Sigmoid colon (tissue), 7 donors: Measurements from ENCODE around the gene GPC5. TPM values are rescaled to one million over a fixed set of nuclear protein-coding genes. Genes with fewer than 3 reads are reported as not detected.

Source experiments
- DNase-seq: peaks from one replicate; pipeline ENCODE4 v3.0.0-alpha.2; 2019
- H3K27ac ChIP-seq, 4 donors: fragments of 200-600 bp; sonication (generic); one replicate each; pipeline ENCODE4 v1.5.1; 2016 to 2019; ENCODE audit warnings: mild to moderate bottlenecking in 1 of 4
- H3K27me3 ChIP-seq, 3 donors: fragments of 200-600 bp; sonication (generic); one replicate each; pipeline ENCODE4 v1.5.1; 2019; ENCODE audit warnings: mild to moderate bottlenecking in 1 of 3
- H3K36me3 ChIP-seq, 4 donors: fragments of 200-600 bp; sonication (generic); one replicate each; pipeline ENCODE4 v1.5.1; 2016 to 2019
- H3K4me1 ChIP-seq, 4 donors: fragments of 200-600 bp; sonication (generic); one replicate each; pipeline ENCODE4 v1.5.1; 2017 to 2019
- H3K4me3 ChIP-seq, 4 donors: fragments of 200-600 bp; sonication (generic); one replicate each; pipeline ENCODE4 v1.5.1; 2017 to 2019; ENCODE audit warnings: mild to moderate bottlenecking in 2 of 4, moderate library complexity in 1 of 4
- H3K9me3 ChIP-seq, 4 donors: fragments of 200-600 bp in 3 of 4; sonication (generic) in 3 of 4; one replicate each; pipeline versions ENCODE4 v1.5.1 to v1.6.1; 2013 to 2019
- CTCF ChIP-seq, 4 experiments: fragments of 450-650 bp in 3 of 4; fragments of 200-600 bp in 1 of 4; IDR thresholded peaks; one replicate each; pipeline ENCODE4 v1.5.1; 2016 to 2019; ENCODE audit warnings: antibody characterized with exemption in 4 of 4, mild to moderate bottlenecking in 3 of 4, moderate library complexity in 2 of 4
- EP300 ChIP-seq, 4 donors: sonication (generic); formaldehyde crosslinking; IDR thresholded peaks; one replicate each; pipeline ENCODE4 v1.6.1; 2017; ENCODE audit warnings: antibody characterized with exemption in 4 of 4
- POLR2A ChIP-seq, 2 donors: fragments of 450-650 bp; IDR thresholded peaks; one replicate each; pipeline ENCODE4 v1.6.1; 2016; ENCODE audit warnings: antibody characterized with exemption in 2 of 2, mild to moderate bottlenecking in 2 of 2, moderate library complexity in 2 of 2
- POLR2AphosphoS5 ChIP-seq, 4 donors: sonication (generic); formaldehyde crosslinking; IDR thresholded peaks; one replicate each; pipeline ENCODE4 v1.6.1; 2017; ENCODE audit warnings: antibody characterized with exemption in 4 of 4
- WGBS, 2 donors: extraction: QIAGEN DNeasy Blood & Tissue Kit; methylation state at CpG; one replicate each; pipeline ENCODE4 v1.1.7; 2013; 5-methylcytosine and 5-hydroxymethylcytosine counted together
- intact Hi-C: fragments of 100-400 bp; cut with DNase I; formaldehyde crosslinking; loops from one replicate; pipeline ENCODE4 v1.15.1; 2023
- polyA plus RNA-seq, 3 donors: library from polyadenylated mRNA; stranded (reverse); fragments of 200-250 nt; gene quantifications; one replicate each; pipeline ENCODE4 v1.2.3, GENCODE V29; 2013
- total RNA-seq, 4 donors: library from RNA; depleted of rRNA; stranded (reverse); fragments of >200 nt; gene quantifications; one replicate each; pipeline ENCODE4 v1.1.0, GENCODE V29; 2016
- donor health status: healthy with polysubstance abuse.
- donor health status: Bipolar disorder and iron deficiency.
- donor health status: healthy.

The GPC5 gene
- total and polyA plus RNA-seq, 7 donors = 0.39 to 3.9 (median 2.9) TPM; not detected in 2

- no peak for TF ChIP-seq EP300 (IDR thresholded peaks at IDR 0.05)
- TF ChIP-seq POLR2A (IDR thresholded peaks at IDR 0.05) = no peak
- TF ChIP-seq POLR2AphosphoS5 (IDR thresholded peaks at IDR 0.05) = no peak
- TF ChIP-seq CTCF (IDR thresholded peaks at IDR 0.05) = no peak
- intact Hi-C loops = no loop called here
- Histone ChIP-seq H3K27ac (no peak overlapping the region), H3K4me3 (no peak overlapping the region), H3K4me1 (no peaks in the 10 kb centered on the region), H3K36me3 (no peaks in the 10 kb centered on the region), H3K27me3 (no peaks in the 10 kb centered on the region), H3K9me3 (no peaks in the 10 kb centered on the region)
- DNase-seq = no peak
- WGBS, 2 donors = 75 to 85% methylated on average over 3 of the region's 3 CpGs
Measured at GRCh38 chr13:91632086-91632485, 233.7 kb downstream of the GPC5 start.

- H3K27ac ChIP-seq = no peak overlapping the region
- no peaks in the 10 kb centered on the region for H3K9me3 ChIP-seq
- no peak overlapping the region for H3K4me3 ChIP-seq
- no peaks in the 10 kb centered on the region for H3K36me3 ChIP-seq
- intact Hi-C loops = no loop called here
- no peaks in the 10 kb centered on the region for H3K27me3 ChIP-seq
- no peak for TF ChIP-seq POLR2AphosphoS5 (IDR thresholded peaks at IDR 0.05)
- TF ChIP-seq CTCF (IDR thresholded peaks at IDR 0.05) = no peak
- no peak for TF ChIP-seq EP300 (IDR thresholded peaks at IDR 0.05)
- TF ChIP-seq POLR2A (IDR thresholded peaks at IDR 0.05) = no peak
- WGBS, 2 donors = 86 to 87% methylated on average over 5 of the region's 5 CpGs
- DNase-seq = no peak
- H3K4me1 ChIP-seq = no peaks in the 10 kb centered on the region
Measured at GRCh38 chr13:91639330-91639729, 240.9 kb downstream of the GPC5 start.

- no peak for DNase-seq
- H3K27ac ChIP-seq = no peak overlapping the region
- intact Hi-C loops = no loop called here
- H3K4me1 ChIP-seq = peaks cover 0 to 10% (median 3%) of the 10 kb centered on the region in 4 donors
- H3K4me3 ChIP-seq = no peak overlapping the region
- no peaks in the 10 kb centered on the region for H3K36me3 ChIP-seq
- no peaks in the 10 kb centered on the region for H3K27me3 ChIP-seq
- 90 to 92% methylated on average over 2 of the region's 2 CpGs for WGBS, 2 donors
- H3K9me3 ChIP-seq = no peaks in the 10 kb centered on the region
- TF ChIP-seq CTCF (IDR thresholded peaks at IDR 0.05) (no peak), POLR2A (IDR thresholded peaks at IDR 0.05) (no peak), POLR2AphosphoS5 (IDR thresholded peaks at IDR 0.05) (no peak), EP300 (IDR thresholded peaks at IDR 0.05) (no peak)
Measured at GRCh38 chr13:91643394-91643793, 245.0 kb downstream of the GPC5 start.

- Histone ChIP-seq H3K4me1 (peaks cover 0 to 10% (median 3%) of the 10 kb centered on the region in 4 donors), H3K9me3 (no peaks in the 10 kb centered on the region), H3K4me3 (no peak overlapping the region), H3K36me3 (no peaks in the 10 kb centered on the region), H3K27me3 (no peaks in the 10 kb centered on the region), H3K27ac (no peak overlapping the region)
- intact Hi-C loops = no loop called here
- no peak for TF ChIP-seq POLR2A (IDR thresholded peaks at IDR 0.05)
- TF ChIP-seq POLR2AphosphoS5 (IDR thresholded peaks at IDR 0.05) = no peak
- no peak for TF ChIP-seq EP300 (IDR thresholded peaks at IDR 0.05)
- no peak for TF ChIP-seq CTCF (IDR thresholded peaks at IDR 0.05)
- no peak for DNase-seq
Measured at GRCh38 chr13:91644806-91645205, 246.4 kb downstream of the GPC5 start.

GRCh38 chr13:91647361-91647990 is 249.1 kb downstream of the GPC5 start:
- peaks cover 0 to 10% (median 3%) of the 10 kb centered on the region in 4 donors for H3K4me1 ChIP-seq
- H3K9me3 ChIP-seq = no peaks in the 10 kb centered on the region
- no peak for DNase-seq
- WGBS, 2 donors = 40 to 47% methylated on average over 3 of the region's 3 CpGs
- H3K27ac ChIP-seq = no peak overlapping the region
- intact Hi-C loops = no loop called here
- no peak for TF ChIP-seq POLR2AphosphoS5 (IDR thresholded peaks at IDR 0.05)
- TF ChIP-seq CTCF (IDR thresholded peaks at IDR 0.05) = peak in 1 of 4 experiments; percentile 24
- H3K4me3 ChIP-seq = no peak overlapping the region
- H3K27me3 ChIP-seq = no peaks in the 10 kb centered on the region
- no peaks in the 10 kb centered on the region for H3K36me3 ChIP-seq
